CD4-positive, alpha-beta T cell treated with Interleukin-1 beta for 1 hour (primary cell): ENCODE results near the gene MCU.
"Not testable (repeated sequence)": the region's sequence is repeated elsewhere in the genome, so short reads cannot be mapped to it uniquely, and the experiment has no call there.

Experiments used
- DNase-seq, 2 donors: peaks; one replicate each; pipeline ENCODE4 v3.0.0-alpha.2; 2020 to 2022

The MCU gene

DNA sequence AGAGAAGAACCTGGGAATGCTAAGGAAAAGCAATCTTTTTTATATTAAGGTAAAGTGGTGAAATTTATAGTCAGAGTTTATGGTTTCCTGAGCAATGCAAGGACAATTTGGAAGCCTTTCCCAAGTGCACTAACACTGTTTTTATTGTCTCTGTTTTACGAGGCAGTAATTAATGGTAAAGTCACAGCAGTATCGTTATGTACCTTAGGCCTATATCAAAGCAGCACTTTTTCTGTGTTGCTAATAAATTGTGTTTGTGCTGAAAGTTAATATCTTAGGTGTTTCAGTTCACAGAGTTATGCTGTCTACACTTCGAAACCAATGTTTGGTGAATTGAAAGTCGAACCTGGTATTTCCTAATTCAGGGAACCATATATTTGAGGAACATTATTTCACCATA, 220.8 kb downstream of the MCU start:
- DNase-seq = no peak

- no peak for DNase-seq
Observed at GRCh38 chr10:72913287-72913686, 221.3 kb downstream of the MCU start.

DNA sequence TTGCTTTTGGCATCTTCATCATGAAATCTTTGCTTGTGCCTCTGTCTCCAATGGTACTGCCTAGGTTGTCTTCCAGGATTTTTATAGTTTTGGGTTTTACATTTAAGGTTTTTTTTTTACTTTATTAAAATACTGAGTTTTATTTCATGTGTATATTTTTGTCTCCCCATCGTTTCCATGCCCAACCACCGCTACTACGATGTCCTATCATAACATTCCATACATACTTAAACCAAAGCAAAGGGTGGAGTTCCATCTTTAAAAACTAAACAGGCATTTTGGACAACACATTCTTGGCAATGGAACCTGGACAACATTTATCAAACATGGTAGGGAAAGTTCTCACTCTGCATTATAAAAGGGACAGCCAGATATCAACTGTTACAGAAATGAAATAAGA, 225.3 kb downstream of the MCU start:
- not testable (repeated sequence) for DNase-seq

- DNase-seq = not testable (repeated sequence)
Observed at GRCh38 chr10:72917803-72918332, 225.9 kb downstream of the MCU start.

GRCh38 chr10:72918352-72918751, 226.4 kb downstream of the MCU start:
- no peak for DNase-seq

GRCh38 chr10:72921147-72921683, 229.3 kb downstream of the MCU start:
- not testable (repeated sequence) for DNase-seq

GRCh38 chr10:72924351-72924750, 232.4 kb downstream of the MCU start:
- no peak for DNase-seq

DNA sequence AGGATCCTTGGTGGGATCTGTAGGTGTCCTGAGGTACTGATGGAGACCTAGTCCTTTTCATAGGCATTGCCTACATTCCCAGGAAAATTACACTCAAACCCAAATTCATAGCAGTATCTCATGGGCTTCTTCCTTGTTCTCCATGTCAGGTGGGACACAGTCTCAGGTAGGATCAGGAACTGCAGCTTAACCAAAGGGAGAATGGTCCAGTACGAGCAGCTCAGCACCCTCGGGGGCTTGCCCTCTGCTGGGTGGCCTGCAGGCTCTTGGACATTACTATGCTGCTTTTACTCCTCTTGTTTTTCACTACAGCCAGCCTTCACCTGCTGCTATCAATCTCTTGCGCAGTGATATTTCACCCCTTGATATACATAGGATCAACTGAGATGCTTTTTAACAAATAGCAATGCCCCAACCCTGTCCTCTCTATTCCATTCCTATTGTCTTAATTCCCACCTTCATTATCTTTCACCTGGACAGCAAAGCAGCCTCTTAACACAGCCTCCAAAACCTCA, 234.1 kb downstream of the MCU start:
- DNase-seq = no peak

DNA sequence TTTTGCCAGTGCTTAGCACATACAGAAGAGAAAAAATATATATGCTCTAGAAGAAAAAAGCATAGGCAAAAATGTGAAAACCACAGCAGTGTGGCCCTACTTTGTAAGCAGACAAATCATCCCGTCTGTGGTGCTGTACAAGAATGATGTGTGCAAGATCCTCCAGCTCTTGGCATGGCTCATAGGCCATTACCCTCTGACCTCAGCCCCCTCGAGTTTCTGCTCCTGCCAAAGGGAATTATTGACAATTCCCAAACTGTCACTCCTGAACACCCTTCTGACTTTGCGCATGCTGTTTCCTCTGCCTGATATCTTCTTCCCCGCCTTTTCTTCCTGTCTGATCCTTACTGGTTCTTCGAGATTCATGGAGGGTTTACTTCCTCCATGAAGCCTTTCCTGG, 235.5 kb downstream of the MCU start:
- no peak for DNase-seq

DNA sequence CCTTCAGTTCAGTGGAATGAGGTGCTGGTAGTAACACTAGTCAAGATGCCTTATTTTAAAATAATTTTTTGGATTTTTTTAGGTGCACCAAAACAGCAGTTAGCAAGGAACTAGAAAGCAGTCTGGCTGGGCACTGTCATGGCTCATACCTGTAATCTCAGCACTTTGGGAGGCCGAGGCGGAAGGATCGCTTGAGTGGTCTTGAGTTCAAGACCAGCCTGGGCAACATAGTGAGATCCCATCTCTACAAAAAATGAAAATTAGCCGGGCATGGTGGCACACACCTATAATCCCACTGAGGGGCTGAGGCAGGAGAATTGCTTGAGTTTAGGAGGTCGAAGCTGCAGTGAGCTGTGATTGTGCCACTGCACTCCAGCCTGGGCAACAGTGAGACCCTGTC, 236.9 kb downstream of the MCU start:
- DNase-seq = no peak

- no peak for DNase-seq
Observed at GRCh38 chr10:72930276-72930675, 238.3 kb downstream of the MCU start.

- no peak for DNase-seq
Observed at GRCh38 chr10:72932259-72933015, 240.5 kb downstream of the MCU start.

- DNase-seq = no peak
Observed at GRCh38 chr10:72935361-72935760, 243.4 kb downstream of the MCU start.
